HG03045 (cell line): ENCODE data around the gene DLG2.

Experiments used
- ATAC-seq: cut with Tn5 transposase; IDR thresholded peaks from one replicate; pipeline ENCODE4 v1.9.1; 2021; ENCODE audit warnings: mild to moderate bottlenecking, moderate library complexity; ENCODE audit not compliant: unreplicated experiment

DLG2 gene

GRCh38 chr11:84612645-84613044, 1014.5 kb downstream of the DLG2 start:
- no peak for ATAC-seq

GRCh38 chr11:84608837-84609196, 1018.3 kb downstream of the DLG2 start:
- no peak for ATAC-seq

- ATAC-seq: no peak
Measured at GRCh38 chr11:84607975-84608836, 1018.9 kb downstream of the DLG2 start.

- no peak for ATAC-seq
Measured at GRCh38 chr11:84594602-84595001, 1032.5 kb downstream of the DLG2 start.

GRCh38 chr11:84590106-84590505, 1037.0 kb downstream of the DLG2 start:
- ATAC-seq: no peak

GRCh38 chr11:84588131-84588829, 1038.9 kb downstream of the DLG2 start:
- ATAC-seq: no peak

- ATAC-seq: no peak
Measured at GRCh38 chr11:84583106-84583505, 1044.0 kb downstream of the DLG2 start.

GRCh38 chr11:84581083-84581482, 1046.1 kb downstream of the DLG2 start:
- ATAC-seq: no peak

- ATAC-seq: no peak
Measured at GRCh38 chr11:84580428-84580827, 1046.7 kb downstream of the DLG2 start.

- ATAC-seq: no peak
Measured at GRCh38 chr11:84573868-84574267, 1053.3 kb downstream of the DLG2 start.

- no peak for ATAC-seq
Measured at GRCh38 chr11:84566671-84567070, 1060.5 kb downstream of the DLG2 start.

- ATAC-seq: no peak
Measured at GRCh38 chr11:84564867-84565184, 1062.3 kb downstream of the DLG2 start.

GRCh38 chr11:84564180-84564866, 1062.8 kb downstream of the DLG2 start:
- ATAC-seq: no peak

GRCh38 chr11:84563356-84563755, 1063.8 kb downstream of the DLG2 start:
- ATAC-seq: no peak

- no peak for ATAC-seq
Measured at GRCh38 chr11:84560206-84560605, 1066.9 kb downstream of the DLG2 start.

GRCh38 chr11:84558085-84558905, 1068.8 kb downstream of the DLG2 start:
- no peak for ATAC-seq

- ATAC-seq: no peak
Measured at GRCh38 chr11:84552791-84553190, 1074.4 kb downstream of the DLG2 start.

GRCh38 chr11:84549217-84549616, 1077.9 kb downstream of the DLG2 start:
- peak; percentile 88 for ATAC-seq

GRCh38 chr11:84544566-84544965, 1082.6 kb downstream of the DLG2 start:
- ATAC-seq: no peak

- no peak for ATAC-seq
Measured at GRCh38 chr11:84543367-84544159, 1083.6 kb downstream of the DLG2 start.
